GM12891 (cell line): ENCODE data around the gene TRIP12.

Source experiments
- POLR2A ChIP-seq: IDR thresholded peaks from 2 replicates; pipeline ENCODE4 v1.6.1; 2011; ENCODE audit warnings: low read depth, low read length, control low read depth
- POLR2AphosphoS5 ChIP-seq: IDR thresholded peaks from 2 replicates; pipeline ENCODE4 v1.6.1; 2011; ENCODE audit warnings: low read depth, low read length, control low read depth
- TAF1 ChIP-seq: IDR thresholded peaks from 2 replicates; pipeline ENCODE4 v1.6.1; 2011; ENCODE audit warnings: low read depth, low read length, control low read depth

- TF ChIP-seq TAF1 (no peak), POLR2A (no peak), POLR2AphosphoS5 (no peak)
Observed at GRCh38 chr2:229800997-229801754, 120.6 kb downstream of the TRIP12 start.
